Brain microvascular endothelial cell (primary cell): ENCODE measurements around the gene ALDH9A1.
"Not testable (repeated sequence)": the region's sequence is repeated elsewhere in the genome, so short reads cannot be mapped to it uniquely, and the experiment has no call there.

Experiments used
- DNase-seq: peaks from one replicate; pipeline ENCODE4 v3.0.0-alpha.2; 2020
- H3K27ac ChIP-seq: fragments of 250-450 bp; sonication (Bioruptor Pico); 2 replicates; pipeline ENCODE4 v1.5.1; 2020; ENCODE audit warnings: mild to moderate bottlenecking, moderate library complexity
- H3K27me3 ChIP-seq: fragments of 250-450 bp; sonication (Bioruptor Pico); replicated peaks from 2 replicates; pipeline ENCODE4 v1.5.1; 2020; ENCODE audit warnings: mild to moderate bottlenecking
- H3K36me3 ChIP-seq: fragments of 250-450 bp; sonication (Bioruptor Pico); replicated peaks from 2 replicates; pipeline ENCODE4 v1.5.1; 2020; ENCODE audit warnings: mild to moderate bottlenecking
- H3K4me3 ChIP-seq: 2 replicates; pipeline ENCODE4 v1.5.1; 2011; ENCODE audit warnings: low read depth, mild to moderate bottlenecking, control low read depth, low read length, moderate library complexity
- in situ Hi-C: cut with HindIII; loops from 2 replicates; pipeline ENCODE4 v1.10.0; 2017; ENCODE audit warnings: low sequenced_read_pairs, low pct_ligation_motif_present
- TF ChIP-seq, protein P1 (sequence below): IDR thresholded peaks from 2 replicates; pipeline ENCODE4 v1.5.1; 2011; ENCODE audit warnings: low read depth, mild to moderate bottlenecking, moderate library complexity, low read length, control low read depth, inconsistent platforms; ENCODE audit errors: missing control alignments

Gene ALDH9A1

DNA sequence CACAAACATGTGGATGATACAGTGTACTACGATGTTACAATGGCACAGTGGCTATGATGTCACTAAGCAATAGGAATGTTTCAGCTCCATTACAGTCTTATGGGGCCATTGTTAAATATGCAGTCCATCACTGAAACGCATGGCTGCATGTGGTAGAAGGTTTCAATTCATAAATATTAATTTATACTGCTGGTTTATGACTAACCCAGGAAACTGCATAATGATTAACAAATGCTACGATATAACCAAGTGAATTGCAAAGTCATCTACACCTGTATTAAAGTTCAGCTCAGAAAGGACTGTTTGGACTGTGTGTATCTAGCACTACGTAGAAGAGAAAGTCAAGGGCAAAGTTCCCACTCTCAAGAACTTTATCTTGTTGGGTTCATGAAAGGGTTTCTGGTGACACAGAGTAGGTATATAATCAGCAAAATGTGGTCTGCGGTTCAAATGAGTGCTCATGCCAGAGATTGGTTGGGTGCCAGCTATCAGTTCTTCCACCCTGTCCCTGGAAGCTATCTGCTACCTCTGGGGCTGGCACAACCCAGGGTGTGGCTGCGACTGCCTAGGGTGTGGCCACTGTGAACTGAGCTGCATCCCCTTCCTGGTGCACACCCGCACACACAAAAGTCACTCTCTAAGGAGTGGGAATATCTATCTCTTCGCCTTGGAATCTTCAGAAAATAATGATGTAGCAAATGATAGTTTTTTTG, 52.6 kb downstream of the ALDH9A1 start:
- peaks cover 1% of the 10 kb centered on the region for H3K36me3 ChIP-seq
- TF ChIP-seq, protein P1, sequence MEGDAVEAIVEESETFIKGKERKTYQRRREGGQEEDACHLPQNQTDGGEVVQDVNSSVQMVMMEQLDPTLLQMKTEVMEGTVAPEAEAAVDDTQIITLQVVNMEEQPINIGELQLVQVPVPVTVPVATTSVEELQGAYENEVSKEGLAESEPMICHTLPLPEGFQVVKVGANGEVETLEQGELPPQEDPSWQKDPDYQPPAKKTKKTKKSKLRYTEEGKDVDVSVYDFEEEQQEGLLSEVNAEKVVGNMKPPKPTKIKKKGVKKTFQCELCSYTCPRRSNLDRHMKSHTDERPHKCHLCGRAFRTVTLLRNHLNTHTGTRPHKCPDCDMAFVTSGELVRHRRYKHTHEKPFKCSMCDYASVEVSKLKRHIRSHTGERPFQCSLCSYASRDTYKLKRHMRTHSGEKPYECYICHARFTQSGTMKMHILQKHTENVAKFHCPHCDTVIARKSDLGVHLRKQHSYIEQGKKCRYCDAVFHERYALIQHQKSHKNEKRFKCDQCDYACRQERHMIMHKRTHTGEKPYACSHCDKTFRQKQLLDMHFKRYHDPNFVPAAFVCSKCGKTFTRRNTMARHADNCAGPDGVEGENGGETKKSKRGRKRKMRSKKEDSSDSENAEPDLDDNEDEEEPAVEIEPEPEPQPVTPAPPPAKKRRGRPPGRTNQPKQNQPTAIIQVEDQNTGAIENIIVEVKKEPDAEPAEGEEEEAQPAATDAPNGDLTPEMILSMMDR, result no peak
- H3K27ac ChIP-seq, result no peak overlapping the region
- DNase-seq, result no peak
- in situ Hi-C loops, result no loop called here
- H3K27me3 ChIP-seq, result no peaks in the 10 kb centered on the region
- H3K4me3 ChIP-seq, result no peak overlapping the region

DNA sequence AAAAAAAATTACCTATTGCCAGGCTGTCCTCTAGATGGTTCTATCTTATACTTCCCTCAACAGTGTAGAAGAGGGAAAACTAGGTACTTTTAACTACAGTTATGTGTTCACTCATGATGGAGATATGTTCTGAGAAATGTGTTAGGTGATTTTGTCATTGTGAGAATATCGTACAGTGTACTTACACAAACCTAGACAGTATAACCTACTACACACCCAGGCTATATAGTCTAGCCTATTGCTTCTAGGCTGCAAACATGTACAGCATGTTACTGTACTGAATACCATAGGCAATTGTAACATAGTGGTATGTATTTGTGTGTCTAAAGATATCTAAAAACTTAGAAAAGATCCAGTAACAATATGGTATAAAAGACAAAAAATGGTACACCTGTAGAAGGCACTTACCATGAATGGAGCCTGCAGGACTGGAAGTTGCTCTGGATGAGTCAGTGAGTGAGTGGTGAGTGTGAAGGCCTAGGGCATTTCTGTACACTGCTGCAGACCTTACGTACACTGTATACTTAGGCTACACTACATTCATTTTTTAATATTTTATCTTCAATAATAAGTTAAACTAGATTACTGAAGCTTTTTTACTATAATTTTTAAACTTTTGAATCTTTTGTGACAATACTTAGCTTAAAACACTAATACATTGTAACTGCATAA, 54.2 kb downstream of the ALDH9A1 start:
- Histone ChIP-seq H3K27ac (no peak overlapping the region), H3K4me3 (no peak overlapping the region), H3K36me3 (no peaks in the 10 kb centered on the region), H3K27me3 (no peaks in the 10 kb centered on the region)
- no peak for DNase-seq
- in situ Hi-C loops, result no loop called here
- TF ChIP-seq, protein P1, result no peak

DNA sequence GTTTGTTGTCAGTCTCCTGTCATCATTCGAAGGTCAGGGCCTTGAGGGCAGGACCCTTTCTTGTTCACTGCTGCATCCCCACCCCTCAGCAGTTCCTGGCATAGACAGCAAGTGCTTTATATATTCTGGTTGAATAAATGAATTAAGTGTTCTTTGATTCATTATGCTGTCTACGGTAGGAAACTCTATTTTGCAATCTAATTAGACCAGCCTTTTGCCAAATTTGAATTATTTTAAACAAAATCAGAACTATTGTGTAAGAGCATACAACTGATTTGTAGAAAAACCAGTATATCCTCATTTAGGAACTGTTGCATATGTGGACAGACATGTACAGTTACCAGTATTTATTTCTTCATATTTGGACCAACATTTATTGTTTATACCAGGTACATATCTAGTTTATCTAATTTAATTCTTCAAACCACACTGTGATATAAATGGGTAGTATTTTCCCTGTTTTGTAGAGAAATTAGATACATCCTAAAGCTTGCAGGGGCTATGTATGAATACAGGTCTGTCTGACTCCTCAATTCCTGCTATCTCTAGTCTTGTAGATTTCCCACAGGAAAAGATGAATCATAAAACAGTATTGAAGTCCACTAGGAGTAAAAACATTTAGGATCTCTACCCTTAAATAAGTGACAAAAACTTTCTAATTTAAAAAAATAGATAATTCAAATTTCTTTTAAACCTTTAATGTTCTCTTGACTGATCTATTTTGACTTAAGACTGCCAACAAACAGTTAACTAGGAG, 57.0 kb downstream of the ALDH9A1 start:
- H3K4me3 ChIP-seq, result no peak overlapping the region
- H3K36me3 ChIP-seq, result no peaks in the 10 kb centered on the region
- no peak for DNase-seq
- H3K27ac ChIP-seq, result no peak overlapping the region
- no peaks in the 10 kb centered on the region for H3K27me3 ChIP-seq
- TF ChIP-seq, protein P1, result no peak
- in situ Hi-C loops, result no loop called here

DNA sequence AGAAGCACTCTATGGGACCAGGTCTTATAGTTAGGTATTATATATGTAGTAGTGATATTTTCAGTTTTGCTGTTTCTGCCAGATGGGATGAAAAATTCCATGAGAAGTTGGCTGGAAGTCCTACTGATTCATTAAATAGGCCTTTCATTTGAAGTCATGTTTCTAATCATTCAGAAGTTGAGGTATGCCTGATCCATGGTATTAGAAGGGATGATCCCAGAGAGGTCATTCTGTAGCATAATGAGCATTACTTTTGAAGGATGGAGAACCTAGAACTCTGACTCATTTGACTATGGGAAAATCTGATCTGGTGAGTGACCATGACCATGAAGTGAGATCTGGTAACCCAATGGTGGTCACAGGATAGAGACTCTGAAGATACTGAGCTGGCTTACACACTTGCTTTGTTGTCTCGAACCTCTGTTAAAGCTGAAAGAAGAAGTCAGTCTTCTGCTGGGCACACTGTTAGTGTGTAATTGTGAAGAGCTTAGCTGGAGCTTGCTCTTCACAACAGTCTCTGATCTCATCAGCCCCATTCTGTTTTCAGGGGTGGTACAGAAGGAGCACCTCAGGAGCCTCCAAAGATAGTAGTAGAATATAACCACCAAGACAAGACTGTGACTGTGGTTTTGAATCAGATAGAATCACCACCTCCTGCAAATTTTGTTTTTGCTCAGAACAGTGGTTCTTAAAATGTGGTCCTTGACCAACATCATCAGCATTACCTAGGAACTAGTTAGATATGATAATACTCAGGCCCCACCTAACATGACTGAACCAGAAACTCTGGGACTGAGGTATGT, 58.3 kb downstream of the ALDH9A1 start:
- Histone ChIP-seq H3K27ac (no peak overlapping the region), H3K36me3 (no peaks in the 10 kb centered on the region), H3K4me3 (no peak overlapping the region), H3K27me3 (no peaks in the 10 kb centered on the region)
- DNase-seq, result no peak
- in situ Hi-C loops, result no loop called here
- TF ChIP-seq, protein P1, result no peak

DNA sequence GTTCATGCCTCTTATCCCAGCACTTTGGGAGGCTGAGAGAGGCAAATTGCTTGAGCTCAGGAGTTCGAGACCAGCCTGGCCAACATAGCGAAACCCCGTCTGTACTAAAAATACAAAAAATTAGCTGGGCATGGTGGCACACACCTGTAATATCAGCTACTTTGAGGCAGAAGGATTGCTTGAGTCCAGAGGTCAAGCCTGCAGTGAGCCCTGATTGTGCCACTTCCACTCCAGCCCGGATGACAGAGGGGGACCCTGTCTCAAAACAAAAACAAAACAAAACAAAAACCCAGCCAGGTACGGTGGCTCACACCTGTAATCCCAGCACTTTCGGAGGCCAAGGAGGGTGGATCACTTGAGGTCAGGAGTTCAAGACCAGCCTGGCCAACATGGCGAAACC, 60.2 kb downstream of the ALDH9A1 start:
- H3K27me3 ChIP-seq, H3K4me3 ChIP-seq, H3K27ac ChIP-seq, H3K36me3 ChIP-seq, DNase-seq, in situ Hi-C loops: not testable (repeated sequence)
